ENCODE data around the gene TLL1.

TLL1 gene

DNA sequence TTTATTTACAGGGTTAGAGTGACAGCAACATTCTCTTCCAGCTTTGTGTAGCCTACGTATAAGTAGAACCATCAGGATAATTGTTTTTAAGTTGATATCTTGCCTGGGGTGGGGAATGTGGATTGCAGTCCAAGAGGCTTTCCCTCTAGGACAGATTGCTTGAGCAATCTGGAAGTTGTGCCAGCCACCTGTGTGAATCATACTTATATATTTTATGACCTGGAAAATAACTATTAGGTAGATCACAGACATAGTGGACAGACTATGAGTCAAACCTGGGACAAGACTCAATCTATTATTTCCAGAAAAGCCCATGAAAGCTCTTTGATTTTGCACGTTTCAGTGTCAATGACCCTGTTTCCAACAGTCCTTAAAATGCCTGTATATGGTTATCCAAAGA is 98.9 kb downstream of the TLL1 start:
- no peak for DNase-seq (ENCODE audit: low spot score)

DNA sequence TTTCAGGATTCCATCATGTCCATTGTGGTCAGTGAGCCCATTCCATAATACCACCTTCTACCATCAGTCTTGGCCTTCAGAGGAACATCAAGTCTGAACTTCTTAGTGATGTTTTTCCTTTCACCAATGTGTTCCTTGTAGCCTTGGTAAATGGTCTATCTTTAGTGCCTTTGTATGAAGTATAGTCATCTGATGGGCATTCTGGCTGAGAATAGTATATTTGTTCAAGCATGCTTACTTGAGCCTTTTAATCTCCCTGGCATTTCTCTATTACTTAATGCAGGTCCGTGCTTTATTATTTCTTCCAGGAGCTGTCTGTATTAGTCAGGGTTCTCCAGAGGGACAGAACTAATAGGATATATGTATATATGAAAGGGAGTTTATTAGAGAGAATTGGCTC is 99.7 kb downstream of the TLL1 start:
- no peak for DNase-seq (ENCODE audit: low spot score)

DNA sequence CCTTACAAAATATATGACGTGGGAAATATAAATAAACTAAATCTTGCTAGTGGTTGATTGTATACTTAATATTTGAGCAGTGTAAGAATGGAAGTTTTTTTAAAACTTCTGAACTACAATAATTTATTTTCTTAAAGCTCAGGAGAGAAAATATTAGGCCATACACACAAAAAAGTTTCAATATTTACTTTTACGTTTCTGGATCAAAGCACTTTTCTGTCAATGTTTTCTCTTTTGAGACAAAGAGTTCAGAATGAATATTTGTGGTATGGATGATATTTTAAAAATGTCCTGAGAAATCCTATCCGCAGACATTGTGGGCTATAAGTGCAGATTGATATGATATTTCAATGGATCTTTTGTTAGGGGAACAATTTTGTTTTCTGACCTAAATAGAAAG is 109.9 kb downstream of the TLL1 start:
- DNase-seq (ENCODE audit: low spot score): no peak

DNA sequence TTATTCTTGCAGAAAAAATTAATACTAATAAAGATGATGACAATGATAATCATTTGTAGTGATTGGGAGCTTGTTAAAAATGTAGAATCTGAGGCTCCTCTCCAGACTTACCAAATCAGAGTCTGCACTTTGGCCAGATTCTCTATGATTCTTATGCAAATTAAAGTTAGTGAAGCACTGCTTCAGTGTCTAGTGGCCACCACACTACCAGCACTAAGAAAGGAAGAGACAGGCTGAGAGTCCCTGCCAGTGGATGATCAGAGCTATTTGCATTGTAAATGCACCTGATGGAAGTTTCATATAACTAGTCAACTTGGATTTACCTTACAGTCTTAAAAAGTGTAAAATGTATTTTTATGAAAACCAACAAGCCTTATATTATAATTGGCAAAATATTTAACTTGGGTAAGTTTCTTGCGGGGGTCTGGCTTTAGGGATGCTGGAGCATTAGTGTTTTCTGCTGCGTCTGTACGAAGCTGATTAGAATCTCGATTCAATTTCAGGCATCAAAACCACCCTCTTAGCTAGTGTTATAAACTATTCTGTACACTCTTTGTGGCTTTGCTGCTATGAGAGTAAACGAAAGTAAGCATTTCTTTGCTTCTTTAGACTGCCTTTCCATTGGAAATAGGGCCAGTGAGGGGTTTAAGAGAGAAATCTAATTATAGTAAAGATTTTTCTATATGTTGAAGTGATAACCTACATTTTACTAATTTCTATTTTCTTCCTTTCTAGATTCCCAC is 114.1 kb downstream of the TLL1 start:
- DNase-seq (ENCODE audit: low spot score): no peak

DNA sequence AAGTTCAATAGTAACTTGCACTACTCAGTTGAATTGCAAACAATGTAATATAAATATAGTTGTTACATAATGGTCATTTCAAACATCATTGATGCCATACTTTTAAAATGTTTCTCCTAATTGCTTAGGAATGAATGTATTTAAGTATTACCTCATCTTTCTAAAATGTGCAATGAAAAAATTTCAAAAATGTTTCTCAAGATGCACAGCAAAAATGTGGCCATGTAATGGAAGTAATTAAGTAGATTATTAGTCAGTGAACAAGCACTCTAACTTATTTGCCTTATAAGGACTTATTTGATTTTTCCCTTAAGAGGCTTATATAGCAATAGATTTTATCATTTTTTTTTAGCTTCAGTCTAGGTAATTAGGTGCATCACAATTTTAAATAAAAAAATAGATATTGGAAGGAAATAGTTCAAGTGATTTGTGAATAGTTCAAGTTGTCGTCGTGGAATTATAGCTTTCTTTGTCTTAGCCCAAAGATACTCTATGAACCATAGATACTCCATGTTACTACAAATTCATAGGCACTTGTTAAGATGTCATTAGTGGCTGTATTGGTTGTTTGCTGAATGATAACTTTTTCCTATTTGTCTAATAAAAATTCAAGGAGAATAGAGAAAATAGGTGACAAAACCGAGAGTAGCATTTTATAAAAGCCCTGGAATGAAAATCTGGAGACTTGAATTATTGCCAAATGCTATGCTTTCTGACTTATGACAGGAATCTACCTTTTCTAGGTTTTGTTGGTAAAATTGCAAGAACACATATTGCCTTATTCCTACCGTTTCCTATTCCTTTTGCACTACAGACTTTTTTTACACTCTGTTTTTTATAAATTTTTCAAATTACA is 118.5 kb downstream of the TLL1 start:
- DNase-seq (ENCODE audit: low spot score): no peak

DNA sequence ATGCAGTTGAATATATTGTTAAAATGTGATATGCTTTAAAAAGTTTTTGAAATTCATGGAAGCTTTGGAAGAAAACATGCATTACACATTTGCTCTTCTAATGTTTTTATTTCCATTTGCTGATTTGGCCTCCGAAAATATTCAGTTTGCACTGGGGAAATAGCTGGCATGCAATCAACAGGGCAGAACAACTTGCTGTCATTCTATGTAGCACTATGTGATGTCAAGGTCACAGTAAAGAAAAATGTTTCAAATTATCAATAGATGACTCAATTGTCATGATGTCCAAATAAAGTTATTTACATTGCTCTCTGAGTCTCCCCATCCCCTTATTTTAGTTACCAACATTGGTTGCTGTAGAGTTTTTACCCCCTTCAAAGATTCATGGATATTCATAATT is 119.2 kb downstream of the TLL1 start:
- DNase-seq (ENCODE audit: low spot score): no peak

DNA sequence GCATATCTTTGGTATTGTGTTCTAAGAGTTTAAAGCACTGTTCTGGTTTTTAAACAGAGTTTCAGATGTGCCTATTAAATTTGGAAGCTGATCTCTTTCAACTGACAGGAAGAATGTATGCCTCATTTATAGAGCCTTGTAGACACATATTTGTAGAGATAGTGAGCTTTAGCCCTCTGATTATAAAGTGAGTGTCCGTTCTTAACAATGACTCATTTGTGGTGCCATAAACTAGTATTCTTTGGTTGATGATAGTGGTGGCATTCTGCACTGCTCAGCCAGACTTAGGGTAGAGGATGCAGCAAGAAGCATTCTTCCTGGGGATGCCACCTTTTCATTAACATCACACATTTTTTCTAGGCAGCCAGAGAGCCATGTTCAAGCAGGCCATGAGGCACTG is 121.7 kb downstream of the TLL1 start:
- DNase-seq (ENCODE audit: low spot score): no peak

DNA sequence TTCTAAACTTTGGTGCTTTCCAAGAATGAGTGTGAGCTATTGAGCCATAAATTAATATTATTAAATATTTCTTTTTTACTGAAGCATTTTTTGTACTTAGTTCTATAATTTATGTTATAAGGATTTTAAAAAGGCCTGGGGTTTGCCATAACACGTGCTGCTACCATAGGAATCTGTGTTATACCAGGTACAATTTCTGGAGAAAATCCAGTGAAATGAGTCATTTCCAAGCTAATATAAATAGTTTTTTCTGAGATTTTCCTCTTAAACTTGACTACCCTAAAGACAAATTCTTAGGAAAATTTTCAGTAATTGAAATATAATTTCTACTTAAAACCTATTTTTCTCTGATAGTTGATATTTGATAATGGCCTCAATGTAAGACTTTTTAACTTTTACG is 130.8 kb downstream of the TLL1 start:
- DNase-seq (ENCODE audit: low spot score): no peak

DNA sequence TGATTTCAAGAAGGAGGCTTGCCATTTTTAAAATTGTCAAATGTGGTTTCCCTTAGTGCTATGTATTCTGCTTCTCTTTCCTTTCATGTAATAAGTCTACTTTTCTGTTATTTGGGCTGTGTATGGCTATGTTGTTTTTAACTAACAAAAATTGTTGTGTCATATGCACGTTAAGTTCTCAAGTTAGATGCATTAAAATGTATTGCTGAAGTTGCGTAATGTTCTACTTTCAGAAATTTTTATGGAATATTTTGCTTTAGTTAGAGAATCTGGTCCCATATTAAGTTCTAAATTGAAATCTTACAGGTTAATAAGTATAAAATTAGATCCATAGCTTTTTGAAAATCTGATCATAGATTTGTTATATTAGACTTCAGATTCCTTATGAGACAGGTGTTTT is 133.2 kb downstream of the TLL1 start:
- DNase-seq (ENCODE audit: low spot score): no peak

DNA sequence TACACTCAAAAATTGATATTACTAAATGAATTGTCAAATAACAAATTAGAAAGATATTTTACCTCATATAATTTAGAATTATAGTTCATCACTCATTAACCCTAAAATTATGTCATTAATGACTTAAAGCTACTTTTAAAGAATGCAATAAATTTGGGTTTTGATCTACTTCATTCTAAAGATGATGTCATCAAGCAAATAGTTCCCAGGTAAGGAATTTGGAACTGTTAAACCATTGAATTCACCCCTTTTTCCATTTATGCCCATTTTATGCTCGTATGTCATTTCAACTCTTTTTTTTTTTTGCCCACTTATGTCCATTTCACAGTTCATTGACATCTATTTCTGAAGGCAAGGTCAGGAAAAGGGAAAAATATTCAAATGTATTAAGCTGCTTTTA is 135.5 kb downstream of the TLL1 start:
- no peak for DNase-seq (ENCODE audit: low spot score)

DNA sequence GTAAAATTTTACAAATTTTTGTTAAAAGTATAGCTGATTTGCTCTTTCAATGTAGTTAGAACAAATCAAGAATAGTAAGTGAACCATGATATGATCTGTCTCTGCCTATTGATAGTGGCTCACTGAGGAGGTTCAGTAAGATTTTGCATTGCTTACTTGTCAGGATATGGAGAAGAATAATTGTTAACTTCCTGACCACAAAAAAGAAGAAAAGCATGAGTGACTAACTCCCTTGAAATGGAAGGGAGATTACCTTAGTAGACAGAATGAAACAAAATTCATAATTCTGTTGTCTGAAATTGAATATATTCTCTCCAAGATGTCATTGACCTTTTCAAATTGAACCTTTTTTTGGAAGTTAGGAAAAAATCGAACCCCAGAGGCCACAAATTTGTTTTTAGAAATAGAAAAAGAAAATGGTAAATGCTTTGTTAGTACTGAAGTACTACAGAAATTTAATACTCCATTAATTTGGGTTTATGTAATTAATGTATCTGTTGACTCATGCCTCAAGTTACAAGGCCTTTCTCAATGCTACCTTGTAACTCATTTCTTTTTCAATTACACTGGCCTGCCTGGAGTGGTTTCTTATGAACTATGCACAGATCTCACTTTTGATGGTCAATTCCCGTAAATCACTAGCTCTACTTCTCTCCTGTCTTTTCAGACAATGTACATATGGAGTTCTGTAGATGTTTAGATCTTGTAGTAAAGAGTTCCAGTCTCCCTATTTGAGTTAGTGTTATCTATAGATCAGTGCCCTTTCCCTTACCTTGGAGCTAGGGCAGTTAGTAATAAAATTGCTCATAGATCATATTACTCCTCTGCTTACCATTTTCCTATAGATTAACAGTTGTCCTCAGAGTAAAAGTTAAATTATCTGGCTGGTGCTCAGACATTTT is 139.3 kb downstream of the TLL1 start:
- no peak for DNase-seq (ENCODE audit: low spot score)

DNA sequence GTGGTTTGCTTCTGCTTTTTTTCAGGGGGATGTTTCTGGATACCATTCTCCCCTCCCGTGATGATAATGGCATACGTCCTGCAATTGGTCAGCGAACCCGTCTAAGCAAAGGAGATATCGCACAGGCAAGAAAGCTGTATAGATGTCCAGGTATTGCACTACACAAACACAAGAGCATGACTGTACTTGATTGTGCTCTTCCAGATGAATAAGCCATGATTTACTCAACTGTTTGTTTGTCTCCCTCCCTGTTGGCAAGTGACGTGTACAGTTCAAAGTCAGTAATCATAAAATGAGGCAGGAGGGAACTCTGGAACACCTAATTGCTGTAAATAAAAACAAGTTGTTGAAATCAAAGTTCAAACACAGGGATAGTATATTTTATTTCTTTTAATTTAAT is 141.4 kb downstream of the TLL1 start:
- no peak for DNase-seq (ENCODE audit: low spot score)

DNA sequence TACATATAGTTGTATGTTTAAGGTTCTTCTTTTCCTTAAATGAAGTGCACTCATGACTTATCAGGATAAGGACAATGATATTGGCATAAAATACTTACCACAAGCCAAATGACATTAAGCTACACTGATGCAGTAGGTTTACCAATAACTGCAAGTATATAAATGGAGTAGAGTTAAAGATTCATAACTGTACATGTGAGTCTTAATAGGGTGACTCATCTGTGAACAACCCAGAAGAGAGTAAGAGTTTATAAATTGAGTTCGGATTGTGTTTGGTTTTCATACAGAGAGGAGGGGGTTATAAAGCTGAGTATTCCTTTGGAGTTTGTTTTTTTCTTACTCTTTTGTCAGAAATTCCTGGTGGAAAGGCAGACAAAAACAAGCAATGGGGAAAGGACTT is 144.8 kb downstream of the TLL1 start:
- DNase-seq (ENCODE audit: low spot score): no peak

DNA sequence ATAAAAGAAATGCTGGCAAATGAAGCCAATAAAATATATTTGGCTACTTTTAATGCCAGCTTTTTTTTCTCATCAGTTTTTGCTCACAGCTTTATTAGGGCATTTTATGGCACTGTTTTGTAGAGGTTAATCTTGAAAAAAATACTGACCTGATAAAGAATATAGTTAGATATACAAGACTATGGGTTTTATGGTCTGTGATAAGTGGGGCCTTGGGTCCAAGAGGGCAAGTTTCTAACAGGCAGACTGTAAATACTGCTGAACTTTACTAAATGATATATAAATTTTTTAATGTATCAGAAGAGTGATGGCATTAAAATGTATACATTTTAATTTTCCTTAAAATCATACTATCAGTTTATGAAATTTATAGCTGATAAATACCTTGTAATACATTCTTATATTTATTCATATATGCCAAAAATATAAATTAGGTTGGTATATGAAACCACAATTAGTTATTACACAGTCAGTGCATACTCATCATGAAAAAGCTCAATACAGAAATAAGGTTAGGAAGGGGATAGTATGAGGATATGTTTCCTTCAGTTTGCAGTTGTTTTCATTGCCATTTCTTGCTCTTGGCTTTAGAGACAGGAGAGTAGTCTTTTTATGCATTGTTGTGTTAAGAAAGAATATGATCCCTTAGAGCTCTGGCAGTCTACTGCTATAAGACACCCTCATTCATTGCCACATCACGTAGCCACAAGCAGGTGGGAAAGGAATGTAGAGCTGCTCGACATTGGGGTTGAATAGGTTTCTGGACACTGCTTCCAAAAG is 146.6 kb downstream of the TLL1 start:
- no peak for DNase-seq (ENCODE audit: low spot score)

DNA sequence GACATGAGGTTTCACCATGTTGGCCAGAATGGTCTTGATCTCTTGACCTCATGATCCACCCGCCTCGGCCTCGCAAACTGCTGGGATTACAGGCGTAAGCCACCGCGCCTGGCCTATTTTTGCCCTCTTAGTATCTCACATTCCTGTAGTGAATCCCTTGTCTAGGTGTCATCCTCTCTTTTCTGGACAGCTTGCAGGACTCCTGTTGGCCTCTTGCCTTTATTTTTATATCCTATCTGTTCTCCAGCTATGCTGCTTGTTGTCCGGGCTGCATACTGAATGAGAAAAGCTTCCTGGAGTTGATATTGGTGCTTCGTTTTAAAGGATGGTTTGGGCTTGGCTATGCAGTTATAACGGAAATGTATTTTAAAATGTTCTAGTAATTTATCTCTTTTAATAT is 148.6 kb downstream of the TLL1 start:
- DNase-seq (ENCODE audit: low spot score): no peak

DNA sequence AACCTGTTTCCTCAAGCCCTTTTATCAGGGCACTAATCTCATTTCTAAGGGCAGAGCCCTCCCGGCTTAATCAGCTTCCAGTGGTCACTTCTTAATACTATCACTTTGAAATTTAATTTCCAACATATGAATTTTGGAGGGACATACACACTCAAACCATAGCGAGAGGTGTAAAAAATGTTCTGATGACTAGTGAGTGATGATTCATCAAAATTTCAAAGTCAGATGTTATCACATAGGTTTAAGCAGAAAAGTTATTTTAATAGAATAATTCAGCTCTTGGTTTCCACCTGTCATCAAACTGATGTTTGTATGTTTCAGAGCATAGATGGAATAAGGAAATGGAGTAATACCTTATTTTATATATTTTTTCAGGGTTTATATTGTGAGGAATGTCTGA is 161.9 kb downstream of the TLL1 start:
- DNase-seq (ENCODE audit: low spot score): no peak

DNA sequence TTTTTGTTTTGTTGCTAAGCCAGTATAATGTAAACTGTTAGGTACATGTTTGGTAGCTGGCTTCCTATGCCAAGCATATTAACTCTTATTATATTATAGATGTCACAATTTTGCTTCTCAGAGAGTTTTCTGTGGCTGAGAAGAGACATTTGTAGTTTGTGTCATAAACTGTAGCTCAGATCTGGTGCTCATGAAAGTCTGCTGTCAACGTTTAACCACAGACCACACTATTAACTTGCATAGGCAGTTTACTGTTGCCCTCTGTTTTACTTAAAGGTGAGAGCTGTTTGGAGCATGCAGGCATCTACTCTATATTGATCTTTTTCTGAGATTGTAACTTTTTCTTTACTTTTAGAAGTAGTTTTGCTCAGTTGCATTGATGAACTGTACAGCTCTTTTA is 166.8 kb downstream of the TLL1 start:
- DNase-seq (ENCODE audit: low spot score): no peak

DNA sequence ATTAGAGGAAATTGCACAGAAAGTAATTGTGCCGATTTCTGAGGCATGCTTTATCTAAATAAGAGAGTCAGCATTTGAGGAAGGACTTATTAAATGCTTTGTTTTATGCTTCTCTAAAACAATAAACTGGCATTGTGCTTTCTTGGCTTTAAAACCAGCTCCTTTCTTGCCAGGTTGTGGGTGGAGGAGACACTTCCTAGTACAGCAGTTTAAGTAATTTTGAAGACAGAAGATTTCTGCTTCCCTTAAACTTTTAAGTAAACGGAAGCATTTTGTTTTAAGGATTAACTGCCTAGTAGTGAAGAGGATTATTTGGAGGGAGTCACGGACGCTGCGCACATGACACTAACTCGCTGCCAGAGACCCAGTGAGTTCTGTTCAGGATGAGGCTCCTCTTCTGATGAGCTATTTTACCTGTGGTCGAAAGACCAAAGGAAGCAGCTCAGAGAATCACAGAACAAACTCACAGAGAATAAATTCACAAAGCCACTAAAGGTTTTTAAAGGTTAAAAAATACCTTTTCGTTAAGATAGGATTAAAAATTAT is 169.5 kb downstream of the TLL1 start:
- DNase-seq (ENCODE audit: low spot score): no peak

DNA sequence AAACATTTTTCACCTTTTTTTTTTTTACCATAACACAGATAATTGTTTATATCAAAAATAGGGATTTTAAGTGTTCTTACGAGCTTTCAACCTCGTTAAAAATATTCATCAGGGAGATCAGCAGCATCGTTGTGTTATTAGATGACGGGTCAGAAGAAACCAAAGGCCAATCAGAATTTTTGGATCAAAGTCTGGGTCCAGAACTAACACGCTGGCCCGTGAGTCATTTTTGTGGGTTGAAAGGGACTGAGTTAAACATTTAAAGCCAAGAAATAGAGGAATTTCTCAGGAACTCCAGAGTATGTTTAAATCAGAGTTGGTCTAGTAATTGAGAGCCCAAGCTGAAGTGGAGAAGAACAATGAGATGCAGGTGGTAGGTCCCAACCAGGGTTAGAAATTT is 170.8 kb downstream of the TLL1 start:
- DNase-seq (ENCODE audit: low spot score): no peak

DNA sequence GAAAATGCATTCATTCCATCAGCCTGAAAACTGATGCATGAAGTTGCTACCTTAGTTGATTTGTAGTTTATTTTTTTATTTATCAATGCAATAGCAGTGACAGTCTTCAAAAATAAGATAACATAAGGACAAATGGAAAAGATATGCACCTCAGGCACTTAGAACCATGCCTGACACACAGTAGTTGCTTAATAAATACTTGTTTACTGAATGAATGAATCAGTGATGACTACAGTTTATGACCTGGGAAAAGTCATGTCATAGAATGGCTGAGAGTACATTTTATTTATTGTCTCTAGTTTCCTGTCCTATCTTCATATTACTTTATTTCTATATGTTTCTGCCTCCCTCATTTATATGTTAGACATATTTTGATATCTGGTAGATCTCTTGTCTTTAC is 171.8 kb downstream of the TLL1 start:
- no peak for DNase-seq (ENCODE audit: low spot score)

DNA sequence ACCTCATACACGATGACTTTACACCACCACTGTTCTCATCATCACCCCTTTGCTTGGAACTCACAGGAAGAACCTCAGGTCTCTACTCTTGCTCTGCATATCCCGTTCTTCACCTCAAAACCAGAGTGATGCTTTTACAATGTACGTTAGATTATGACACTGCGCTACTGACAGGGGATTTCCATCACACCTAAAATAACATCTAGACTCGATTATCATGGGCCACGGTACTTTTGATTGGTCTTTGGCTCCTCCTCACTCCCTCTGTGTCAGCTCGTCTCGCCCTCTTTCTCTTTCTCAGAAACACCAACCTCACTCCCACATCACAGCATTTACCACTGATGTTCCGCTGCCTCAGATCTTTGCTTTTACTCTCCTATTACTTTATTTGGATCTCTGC is 172.4 kb downstream of the TLL1 start:
- no peak for DNase-seq (ENCODE audit: low spot score)

DNA sequence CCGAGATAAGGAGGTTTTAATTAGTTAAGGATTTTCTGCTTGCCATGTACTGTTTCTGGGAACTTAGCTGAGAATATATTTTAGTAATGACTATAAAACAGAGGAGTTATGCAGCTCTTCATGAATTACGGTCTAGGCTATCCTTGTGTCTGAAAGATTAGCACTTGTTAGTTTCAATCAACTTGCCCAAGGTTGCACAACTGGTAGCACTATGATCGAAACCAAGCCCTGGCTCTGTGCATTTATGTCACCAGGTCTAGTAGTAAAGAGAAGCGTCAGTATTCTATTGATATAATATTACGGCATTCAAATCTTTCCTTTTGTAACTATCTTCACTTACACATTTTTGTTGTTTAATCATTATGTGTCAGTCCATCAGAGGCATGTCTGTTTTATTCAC is 176.0 kb downstream of the TLL1 start:
- no peak for DNase-seq (ENCODE audit: low spot score)

Data from COLO829 (cell line).